HEK293 (cell line): Measurements from ENCODE around the gene EYS.

Experiments used
- CTCF ChIP-seq: fragments of 450-650 bp; formaldehyde crosslinking; IDR thresholded peaks from 2 replicates; pipeline ENCODE4 v1.5.1; 2016; ENCODE audit warnings: missing biosample characterization, missing genetic modification characterization
- GLI2 ChIP-seq: fragments of 450-650 bp; formaldehyde crosslinking; IDR thresholded peaks from 2 replicates; pipeline ENCODE4; 2017; ENCODE audit warnings: missing biosample characterization, missing genetic modification characterization, low read depth, borderline replicate concordance
- KLF9 ChIP-seq: fragments of 450-650 bp; formaldehyde crosslinking; IDR thresholded peaks from 2 replicates; pipeline ENCODE4 v1.5.1; 2016; ENCODE audit warnings: missing biosample characterization, missing genetic modification characterization, low read depth
- YY1 ChIP-seq: fragments of 450-650 bp; formaldehyde crosslinking; IDR thresholded peaks from 2 replicates; pipeline ENCODE4 v1.5.1; 2018; ENCODE audit warnings: missing biosample characterization, missing genetic modification characterization
- ZBTB21 ChIP-seq: fragments of 450-650 bp; formaldehyde crosslinking; IDR thresholded peaks from 2 replicates; pipeline ENCODE4 v1.5.1; 2017; ENCODE audit warnings: missing biosample characterization, missing genetic modification characterization
- ZBTB7A ChIP-seq: fragments of 450-650 bp; formaldehyde crosslinking; IDR thresholded peaks from 2 replicates; pipeline ENCODE4 v1.5.1; 2016; ENCODE audit warnings: low read depth, missing biosample characterization, missing genetic modification characterization
- ZNF184 ChIP-seq: fragments of 450-650 bp; IDR thresholded peaks from 2 replicates; pipeline ENCODE4 v1.5.1; 2018; ENCODE audit warnings: missing biosample characterization, mild to moderate bottlenecking, missing genetic modification characterization
- ZNF221 ChIP-seq: fragments of 450-650 bp; formaldehyde crosslinking; IDR thresholded peaks from 2 replicates; pipeline ENCODE4 v1.5.1; 2017; ENCODE audit warnings: missing biosample characterization, missing genetic modification characterization, borderline replicate concordance
- ZNF660 ChIP-seq: fragments of 450-650 bp; IDR thresholded peaks from 2 replicates; pipeline ENCODE4 v1.5.1; 2018; ENCODE audit warnings: missing biosample characterization, mild to moderate bottlenecking, missing genetic modification characterization
- TF ChIP-seq, protein P1 (sequence below): fragments of 450-650 bp; formaldehyde crosslinking; IDR thresholded peaks from 2 replicates; pipeline ENCODE4 v1.5.0; 2017; ENCODE audit warnings: missing biosample characterization, missing genetic modification characterization, borderline replicate concordance
- TF ChIP-seq, protein P2 (sequence below): fragments of 450-650 bp; formaldehyde crosslinking; IDR thresholded peaks from 2 replicates; pipeline ENCODE4 v1.5.1; 2016; ENCODE audit warnings: missing biosample characterization, missing genetic modification characterization
- TF ChIP-seq, protein P3 (sequence below): fragments of 450-650 bp; formaldehyde crosslinking; IDR thresholded peaks from 2 replicates; pipeline ENCODE4 v1.5.1; 2016; ENCODE audit warnings: missing biosample characterization, missing genetic modification characterization

DNA sequence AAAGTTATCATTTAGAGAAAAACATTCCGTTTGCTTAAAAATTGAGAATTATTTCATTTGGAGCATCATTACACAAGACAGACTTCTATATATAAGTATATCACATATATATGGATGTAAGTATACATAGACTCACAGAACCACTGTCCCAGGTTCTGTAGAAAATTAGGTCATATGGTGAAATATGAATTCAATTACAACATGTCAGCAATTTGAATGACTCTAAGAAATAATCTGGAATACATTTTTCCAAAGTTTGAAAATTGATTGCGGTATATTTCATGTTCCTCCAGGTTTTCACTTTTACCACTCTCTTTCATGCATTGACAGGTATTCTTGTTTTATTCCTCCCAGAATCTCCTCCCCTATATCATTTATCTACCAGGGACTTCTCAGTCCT, 1179.1 kb downstream of the EYS start:
- TF ChIP-seq, protein P1, sequence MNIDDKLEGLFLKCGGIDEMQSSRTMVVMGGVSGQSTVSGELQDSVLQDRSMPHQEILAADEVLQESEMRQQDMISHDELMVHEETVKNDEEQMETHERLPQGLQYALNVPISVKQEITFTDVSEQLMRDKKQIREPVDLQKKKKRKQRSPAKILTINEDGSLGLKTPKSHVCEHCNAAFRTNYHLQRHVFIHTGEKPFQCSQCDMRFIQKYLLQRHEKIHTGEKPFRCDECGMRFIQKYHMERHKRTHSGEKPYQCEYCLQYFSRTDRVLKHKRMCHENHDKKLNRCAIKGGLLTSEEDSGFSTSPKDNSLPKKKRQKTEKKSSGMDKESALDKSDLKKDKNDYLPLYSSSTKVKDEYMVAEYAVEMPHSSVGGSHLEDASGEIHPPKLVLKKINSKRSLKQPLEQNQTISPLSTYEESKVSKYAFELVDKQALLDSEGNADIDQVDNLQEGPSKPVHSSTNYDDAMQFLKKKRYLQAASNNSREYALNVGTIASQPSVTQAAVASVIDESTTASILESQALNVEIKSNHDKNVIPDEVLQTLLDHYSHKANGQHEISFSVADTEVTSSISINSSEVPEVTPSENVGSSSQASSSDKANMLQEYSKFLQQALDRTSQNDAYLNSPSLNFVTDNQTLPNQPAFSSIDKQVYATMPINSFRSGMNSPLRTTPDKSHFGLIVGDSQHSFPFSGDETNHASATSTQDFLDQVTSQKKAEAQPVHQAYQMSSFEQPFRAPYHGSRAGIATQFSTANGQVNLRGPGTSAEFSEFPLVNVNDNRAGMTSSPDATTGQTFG: no peak
- no peak for TF ChIP-seq ZBTB21 (tag by site-specific recombination)
- TF ChIP-seq, protein P2, sequence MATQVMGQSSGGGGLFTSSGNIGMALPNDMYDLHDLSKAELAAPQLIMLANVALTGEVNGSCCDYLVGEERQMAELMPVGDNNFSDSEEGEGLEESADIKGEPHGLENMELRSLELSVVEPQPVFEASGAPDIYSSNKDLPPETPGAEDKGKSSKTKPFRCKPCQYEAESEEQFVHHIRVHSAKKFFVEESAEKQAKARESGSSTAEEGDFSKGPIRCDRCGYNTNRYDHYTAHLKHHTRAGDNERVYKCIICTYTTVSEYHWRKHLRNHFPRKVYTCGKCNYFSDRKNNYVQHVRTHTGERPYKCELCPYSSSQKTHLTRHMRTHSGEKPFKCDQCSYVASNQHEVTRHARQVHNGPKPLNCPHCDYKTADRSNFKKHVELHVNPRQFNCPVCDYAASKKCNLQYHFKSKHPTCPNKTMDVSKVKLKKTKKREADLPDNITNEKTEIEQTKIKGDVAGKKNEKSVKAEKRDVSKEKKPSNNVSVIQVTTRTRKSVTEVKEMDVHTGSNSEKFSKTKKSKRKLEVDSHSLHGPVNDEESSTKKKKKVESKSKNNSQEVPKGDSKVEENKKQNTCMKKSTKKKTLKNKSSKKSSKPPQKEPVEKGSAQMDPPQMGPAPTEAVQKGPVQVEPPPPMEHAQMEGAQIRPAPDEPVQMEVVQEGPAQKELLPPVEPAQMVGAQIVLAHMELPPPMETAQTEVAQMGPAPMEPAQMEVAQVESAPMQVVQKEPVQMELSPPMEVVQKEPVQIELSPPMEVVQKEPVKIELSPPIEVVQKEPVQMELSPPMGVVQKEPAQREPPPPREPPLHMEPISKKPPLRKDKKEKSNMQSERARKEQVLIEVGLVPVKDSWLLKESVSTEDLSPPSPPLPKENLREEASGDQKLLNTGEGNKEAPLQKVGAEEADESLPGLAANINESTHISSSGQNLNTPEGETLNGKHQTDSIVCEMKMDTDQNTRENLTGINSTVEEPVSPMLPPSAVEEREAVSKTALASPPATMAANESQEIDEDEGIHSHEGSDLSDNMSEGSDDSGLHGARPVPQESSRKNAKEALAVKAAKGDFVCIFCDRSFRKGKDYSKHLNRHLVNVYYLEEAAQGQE: no peak
- no peak for TF ChIP-seq ZNF221 (tag by site-specific recombination)
- no peak for TF ChIP-seq ZNF184 (tag by site-specific recombination)
- no peak for TF ChIP-seq CTCF (tag by site-specific recombination)
- no peak for TF ChIP-seq KLF9 (tag by site-specific recombination)
- no peak for TF ChIP-seq ZNF660 (tag by site-specific recombination)
- TF ChIP-seq, protein P3, sequence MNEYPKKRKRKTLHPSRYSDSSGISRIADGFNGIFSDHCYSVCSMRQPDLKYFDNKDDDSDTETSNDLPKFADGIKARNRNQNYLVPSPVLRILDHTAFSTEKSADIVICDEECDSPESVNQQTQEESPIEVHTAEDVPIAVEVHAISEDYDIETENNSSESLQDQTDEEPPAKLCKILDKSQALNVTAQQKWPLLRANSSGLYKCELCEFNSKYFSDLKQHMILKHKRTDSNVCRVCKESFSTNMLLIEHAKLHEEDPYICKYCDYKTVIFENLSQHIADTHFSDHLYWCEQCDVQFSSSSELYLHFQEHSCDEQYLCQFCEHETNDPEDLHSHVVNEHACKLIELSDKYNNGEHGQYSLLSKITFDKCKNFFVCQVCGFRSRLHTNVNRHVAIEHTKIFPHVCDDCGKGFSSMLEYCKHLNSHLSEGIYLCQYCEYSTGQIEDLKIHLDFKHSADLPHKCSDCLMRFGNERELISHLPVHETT (tag by site-specific recombination): no peak
- no peak for TF ChIP-seq YY1 (tag by site-specific recombination)
- no peak for TF ChIP-seq GLI2 (tag by site-specific recombination)
- no peak for TF ChIP-seq ZBTB7A (tag by site-specific recombination)
